SHP77 treated with DMSO at 0.1 percent for 48 hours (cell line): ENCODE measurements around the gene EFCAB11.

ENCODE experiments used
- DNase-seq: peaks from one replicate; lab custom pipeline; 2025; lab: John Stamatoyannopoulos, UW

The EFCAB11 gene

GRCh38 chr14:89954070-89955021 is at the start of gene EFCAB11:
Gene EFCAB11, minus strand, starts transcription at chr14:89954730. Its CDS starts 70 bp downstream, at chr14:89954660.
- peak; percentile 99 for DNase-seq

GRCh38 chr14:90003526-90004307 is 49.2 kb upstream of the EFCAB11 start:
- no peak for DNase-seq

- DNase-seq = no peak
Observed at GRCh38 chr14:90000935-90001334, 46.4 kb upstream of the EFCAB11 start.

GRCh38 chr14:89996963-89997362 is 42.4 kb upstream of the EFCAB11 start:
- DNase-seq = no peak

DNA sequence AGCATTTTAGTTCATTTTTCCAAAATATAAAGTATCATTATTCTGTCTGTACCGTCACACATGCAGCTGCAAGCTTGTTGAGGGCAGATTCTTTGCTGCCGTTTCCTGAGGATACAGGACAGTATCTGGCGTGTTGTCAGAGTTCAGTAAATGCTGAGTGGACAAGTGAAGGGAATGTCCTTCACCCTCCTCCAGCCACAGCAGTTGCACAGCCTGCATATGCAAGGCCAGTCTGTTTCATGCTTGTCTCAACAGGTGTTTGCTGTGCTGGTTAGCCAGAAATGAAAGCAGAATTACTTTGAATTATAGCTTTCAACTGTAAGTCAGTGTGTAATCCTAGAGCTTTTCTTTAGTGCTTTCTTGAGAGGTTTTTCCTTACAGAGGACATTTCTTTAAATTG is 37.7 kb upstream of the EFCAB11 start:
- DNase-seq = no peak

GRCh38 chr14:89990623-89991275 is 36.2 kb upstream of the EFCAB11 start:
- DNase-seq = no peak

DNA sequence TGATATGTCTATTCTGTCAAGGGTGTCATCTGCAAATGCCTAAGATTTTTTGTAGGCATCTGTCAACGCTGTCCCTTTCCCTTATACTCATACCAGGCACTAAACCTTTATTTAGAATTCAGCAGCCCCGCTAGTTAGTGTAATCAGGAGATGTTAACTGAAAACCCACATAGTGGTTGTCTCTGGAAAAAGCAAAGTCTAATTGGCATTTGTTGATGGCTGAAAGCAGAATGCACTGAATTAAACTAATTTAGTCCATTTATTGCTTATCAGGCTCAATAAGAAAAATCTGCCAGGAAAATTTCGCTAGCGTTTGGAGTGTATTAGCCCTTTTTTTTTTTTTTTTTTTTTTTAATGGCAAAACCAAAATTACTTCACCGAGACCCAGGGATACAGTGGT is 35.7 kb upstream of the EFCAB11 start:
- DNase-seq = no peak

- no peak for DNase-seq
Observed at GRCh38 chr14:89988787-89989186, 34.3 kb upstream of the EFCAB11 start.

DNA sequence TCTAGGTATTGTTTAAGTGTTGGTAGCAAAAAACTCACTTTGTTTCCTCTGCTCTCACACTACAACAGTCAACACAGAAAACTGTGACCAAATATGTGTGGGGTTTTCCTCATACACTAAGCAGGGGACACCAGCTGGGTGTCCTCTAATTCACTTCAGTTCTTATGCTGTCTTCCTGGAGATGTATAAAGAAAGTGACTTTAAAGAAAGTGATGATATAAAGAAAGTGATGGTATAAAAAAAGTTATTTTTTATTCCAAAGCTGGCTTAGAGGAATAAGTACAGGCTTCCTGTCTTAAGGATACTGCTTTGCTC is 32.6 kb upstream of the EFCAB11 start:
- no peak for DNase-seq

DNA sequence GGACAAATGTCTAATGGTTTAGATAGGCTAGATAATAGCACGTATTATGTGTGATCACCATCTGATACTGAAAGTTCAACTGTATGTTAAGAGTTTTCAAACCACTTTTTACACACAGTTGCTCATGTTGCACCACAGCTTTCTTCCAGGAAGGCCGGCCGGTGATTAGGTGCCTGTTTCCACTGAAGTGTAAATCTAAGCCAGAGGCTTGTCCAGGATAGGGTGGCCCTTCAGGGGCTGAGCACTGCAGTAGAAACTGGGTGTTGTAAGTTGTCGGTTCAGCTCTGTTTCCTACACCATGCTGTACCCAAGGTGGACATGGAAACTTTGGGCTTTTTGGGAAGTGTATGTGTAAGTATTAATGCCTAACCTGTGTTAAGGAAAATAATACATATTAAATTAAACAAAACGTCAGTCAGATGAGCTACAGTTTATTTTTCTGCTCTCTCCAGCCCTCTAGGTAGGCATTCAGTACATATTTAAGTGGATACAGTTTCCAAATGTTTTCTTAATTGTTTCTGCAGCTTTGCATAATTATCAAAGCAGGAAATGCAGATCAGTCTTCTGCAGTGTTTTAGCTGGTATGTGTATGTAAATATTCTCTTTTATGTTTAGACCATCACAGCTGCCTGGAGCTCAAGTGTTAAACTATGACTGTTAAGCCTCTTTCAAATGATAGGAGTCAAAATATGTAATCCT is 32.1 kb upstream of the EFCAB11 start:
- DNase-seq = no peak

GRCh38 chr14:89983375-89983774 is 28.8 kb upstream of the EFCAB11 start:
- no peak for DNase-seq

DNA sequence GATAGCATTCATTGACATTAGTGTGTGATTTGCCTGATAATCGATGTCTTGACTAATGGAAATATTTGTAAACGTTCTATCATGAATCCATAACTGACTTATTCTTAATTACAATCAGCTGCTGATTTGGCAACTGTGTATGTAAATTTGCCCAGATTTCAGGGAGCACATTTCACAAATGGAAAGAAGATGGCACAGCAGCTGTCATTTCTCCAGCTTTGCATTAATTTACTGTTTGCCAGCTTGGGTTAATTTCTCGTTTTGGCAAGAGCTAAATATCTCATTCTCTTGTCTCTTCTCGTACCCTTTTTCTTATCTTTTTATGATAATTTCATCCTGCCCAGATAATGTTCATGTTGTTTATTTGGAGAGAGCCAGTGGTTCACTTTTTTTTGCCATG is 24.1 kb upstream of the EFCAB11 start:
- DNase-seq = no peak

GRCh38 chr14:89977668-89978067 is 23.1 kb upstream of the EFCAB11 start:
- no peak for DNase-seq

GRCh38 chr14:89973234-89973823 is 18.8 kb upstream of the EFCAB11 start:
- DNase-seq = peak; percentile 20

- no peak for DNase-seq
Observed at GRCh38 chr14:89965839-89966238, 11.3 kb upstream of the EFCAB11 start.

- DNase-seq = no peak
Observed at GRCh38 chr14:89963288-89963978, 8.9 kb upstream of the EFCAB11 start.

DNA sequence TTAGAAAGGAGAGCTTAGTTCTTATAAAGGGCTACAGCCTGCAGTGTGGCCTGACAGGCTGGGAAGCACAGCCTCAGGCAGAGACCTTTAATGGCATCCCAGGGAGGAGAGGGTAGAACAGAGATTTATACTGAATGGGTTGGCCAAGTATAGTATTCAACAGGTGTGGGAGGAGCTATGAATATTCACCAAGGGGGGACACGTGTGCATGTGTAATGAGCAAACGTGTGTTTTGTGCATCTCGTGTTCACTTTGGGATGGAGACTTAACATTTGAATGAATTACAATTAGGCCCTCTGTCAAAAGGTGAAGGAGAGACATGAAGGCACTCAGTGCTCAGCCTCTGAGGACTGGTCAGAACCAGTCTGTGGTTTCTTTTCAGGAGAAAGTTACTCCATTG is 6.4 kb upstream of the EFCAB11 start:
- no peak for DNase-seq

GRCh38 chr14:89959853-89960445 is 5.4 kb upstream of the EFCAB11 start:
- no peak for DNase-seq

DNA sequence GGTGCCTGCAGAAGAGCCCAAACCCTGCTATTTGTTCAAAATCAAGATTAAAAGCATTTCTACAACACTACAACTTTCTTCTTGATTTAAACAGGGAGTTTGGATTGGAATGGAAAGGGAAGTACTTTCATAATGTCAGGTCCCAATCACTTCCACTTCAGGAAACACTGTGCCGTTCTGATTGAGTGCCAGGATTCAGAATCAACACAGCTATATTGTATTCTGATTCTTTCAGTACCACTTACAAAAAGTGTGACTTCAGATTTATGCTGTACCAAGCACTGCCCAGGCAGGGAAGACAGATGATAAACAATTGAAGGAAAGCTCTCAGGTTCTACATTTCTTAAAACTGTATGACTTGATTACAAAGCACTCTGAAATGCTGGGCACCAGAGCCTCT is 4.4 kb upstream of the EFCAB11 start:
- DNase-seq = no peak

DNA sequence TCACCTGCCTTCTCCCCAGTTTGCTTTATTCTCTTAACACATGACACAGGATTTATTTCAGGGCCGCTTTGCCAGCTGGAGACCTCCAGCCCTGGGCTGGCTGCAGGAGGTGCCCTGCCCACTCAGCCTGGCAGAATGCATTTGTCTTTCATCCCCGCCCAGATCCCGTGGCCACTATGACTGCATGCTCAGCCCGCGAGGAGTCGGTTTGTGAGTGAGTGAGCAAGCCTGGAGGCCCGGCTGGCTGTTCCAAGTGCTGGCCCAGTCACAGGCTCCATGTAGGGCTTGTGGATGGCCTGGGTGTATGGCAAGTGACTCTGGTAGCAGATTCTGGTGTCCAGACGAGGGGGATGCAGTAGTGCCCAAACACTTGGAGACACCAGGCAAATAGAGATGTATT is 3.3 kb upstream of the EFCAB11 start:
- DNase-seq = no peak

- DNase-seq = no peak
Observed at GRCh38 chr14:89957376-89957775, 2.8 kb upstream of the EFCAB11 start.
